Osteoblast (primary cell): ENCODE data around the gene PPP4R3B. TPM values are rescaled to one million over a fixed set of nuclear protein-coding genes. Genes with fewer than 3 reads are reported as not detected.
A peak's percentile ranks its signal among the peaks of the same experiment; 100 is the strongest.
"Not testable (repeated sequence)": the region's sequence is repeated elsewhere in the genome, so short reads cannot be mapped to it uniquely, and the experiment has no call there.

Experiments used
- DNase-seq: peaks from one replicate; pipeline ENCODE4 v3.0.0; 2011; ENCODE audit warnings: low spot score, mixed read lengths; ENCODE audit not compliant: insufficient read length; ENCODE audit errors: missing footprints
- H2AFZ ChIP-seq: 2 replicates; pipeline ENCODE4 v1.6.0; 2011; ENCODE audit warnings: mild to moderate bottlenecking, low read length
- H3K27ac ChIP-seq: 2 replicates; pipeline ENCODE4 v1.5.1; 2011; ENCODE audit warnings: mild to moderate bottlenecking, low read depth, low read length, moderate library complexity
- H3K27me3 ChIP-seq: 2 replicates; pipeline ENCODE4 v1.6.0; 2012; ENCODE audit warnings: mild to moderate bottlenecking, control low read depth, inconsistent platforms, low read length, moderate library complexity; ENCODE audit not compliant: insufficient read depth
- H3K36me3 ChIP-seq: 2 replicates; pipeline ENCODE4 v1.5.1; 2011; ENCODE audit warnings: mild to moderate bottlenecking, low read length, control low read depth, moderate library complexity; ENCODE audit not compliant: insufficient read depth
- H3K4me1 ChIP-seq: 2 replicates; pipeline ENCODE4 v1.5.1; 2011; ENCODE audit warnings: mild to moderate bottlenecking, low read length, control low read depth, moderate library complexity; ENCODE audit not compliant: insufficient read depth
- H3K4me2 ChIP-seq: 2 replicates; pipeline ENCODE4 v1.6.0; 2011; ENCODE audit warnings: mild to moderate bottlenecking, low read length; ENCODE audit not compliant: insufficient read depth
- H3K4me3 ChIP-seq: fragments of 200-600 bp; sonication (generic); 3 replicates; pipeline ENCODE4 v1.5.1; 2012; ENCODE audit warnings: mild to moderate bottlenecking, low read length, inconsistent platforms; ENCODE audit not compliant: insufficient read depth
- H3K79me2 ChIP-seq: 2 replicates; pipeline ENCODE4 v1.6.0; 2012; ENCODE audit warnings: mild to moderate bottlenecking, low read length, control low read depth, inconsistent platforms; ENCODE audit not compliant: insufficient read depth
- H3K9me3 ChIP-seq: 2 replicates; pipeline ENCODE4 v1.5.1; 2011; ENCODE audit warnings: low read depth, low read length, control low read depth
- H4K20me1 ChIP-seq: 2 replicates; pipeline ENCODE4 v1.6.0; 2012; ENCODE audit warnings: mild to moderate bottlenecking, low read length, control low read depth; ENCODE audit not compliant: insufficient read depth
- total RNA-seq: library from RNA; depleted of rRNA; stranded (reverse); fragments of >200 nt; gene quantifications from 2 replicates; pipeline ENCODE4 v1.2.3, GENCODE V29; 2012
- TF ChIP-seq, protein P1 (sequence below): IDR thresholded peaks from 2 replicates; pipeline ENCODE4 v1.5.1; 2011; ENCODE audit warnings: mild to moderate bottlenecking, low read depth, low read length, moderate library complexity; ENCODE audit errors: extremely low read depth

The PPP4R3B gene
- total RNA-seq, 1 donor = 37.6 TPM

GRCh38 chr2:55604027-55604565 is 13.3 kb downstream of the PPP4R3B start:
- no peak for DNase-seq
- H2AFZ ChIP-seq = no peak overlapping the region
- H3K27me3 ChIP-seq = no peaks in the 10 kb centered on the region
- peaks cover 9% of the 10 kb centered on the region for H3K36me3 ChIP-seq
- H3K9me3 ChIP-seq = no peaks in the 10 kb centered on the region
- peaks cover 70% of the 10 kb centered on the region for H3K79me2 ChIP-seq
- peaks cover 18% of the 10 kb centered on the region for H4K20me1 ChIP-seq
- H3K4me1 ChIP-seq = peaks cover 8% of the 10 kb centered on the region
- H3K27ac ChIP-seq = peak overlapping the region; percentile 68
- TF ChIP-seq, protein P1, sequence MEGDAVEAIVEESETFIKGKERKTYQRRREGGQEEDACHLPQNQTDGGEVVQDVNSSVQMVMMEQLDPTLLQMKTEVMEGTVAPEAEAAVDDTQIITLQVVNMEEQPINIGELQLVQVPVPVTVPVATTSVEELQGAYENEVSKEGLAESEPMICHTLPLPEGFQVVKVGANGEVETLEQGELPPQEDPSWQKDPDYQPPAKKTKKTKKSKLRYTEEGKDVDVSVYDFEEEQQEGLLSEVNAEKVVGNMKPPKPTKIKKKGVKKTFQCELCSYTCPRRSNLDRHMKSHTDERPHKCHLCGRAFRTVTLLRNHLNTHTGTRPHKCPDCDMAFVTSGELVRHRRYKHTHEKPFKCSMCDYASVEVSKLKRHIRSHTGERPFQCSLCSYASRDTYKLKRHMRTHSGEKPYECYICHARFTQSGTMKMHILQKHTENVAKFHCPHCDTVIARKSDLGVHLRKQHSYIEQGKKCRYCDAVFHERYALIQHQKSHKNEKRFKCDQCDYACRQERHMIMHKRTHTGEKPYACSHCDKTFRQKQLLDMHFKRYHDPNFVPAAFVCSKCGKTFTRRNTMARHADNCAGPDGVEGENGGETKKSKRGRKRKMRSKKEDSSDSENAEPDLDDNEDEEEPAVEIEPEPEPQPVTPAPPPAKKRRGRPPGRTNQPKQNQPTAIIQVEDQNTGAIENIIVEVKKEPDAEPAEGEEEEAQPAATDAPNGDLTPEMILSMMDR = no peak
- no peak overlapping the region for H3K4me3 ChIP-seq
- H3K4me2 ChIP-seq = peak overlapping the region; percentile 56

DNA sequence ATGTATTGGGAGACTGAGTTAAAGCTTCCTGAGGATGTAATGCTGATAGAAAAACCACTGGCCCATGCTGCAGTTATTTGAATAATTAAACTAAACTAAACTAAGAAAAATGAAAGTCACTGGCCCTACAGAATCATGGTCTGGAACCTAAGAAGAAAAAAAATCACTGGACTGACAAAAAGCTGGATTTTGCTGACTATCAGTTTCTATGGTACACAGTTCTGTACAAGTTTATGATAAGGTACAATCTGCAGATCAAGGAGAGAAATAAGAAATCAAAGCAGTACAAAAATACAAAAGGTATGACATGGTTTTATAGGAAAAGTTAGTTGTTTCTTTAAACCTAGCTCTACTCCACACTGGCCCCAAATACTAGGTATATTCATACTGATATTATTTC is 15.6 kb downstream of the PPP4R3B start:
- Histone ChIP-seq H3K4me2 (no peak overlapping the region), H3K27me3 (no peaks in the 10 kb centered on the region), H3K36me3 (peaks cover 23% of the 10 kb centered on the region), H2AFZ (no peak overlapping the region), H3K4me1 (peaks cover 8% of the 10 kb centered on the region), H4K20me1 (peaks cover 18% of the 10 kb centered on the region), H3K27ac (no peak overlapping the region), H3K9me3 (no peaks in the 10 kb centered on the region), H3K79me2 (peaks cover 57% of the 10 kb centered on the region), H3K4me3 (no peak overlapping the region)
- DNase-seq = no peak
- TF ChIP-seq, protein P1 = no peak

- H3K4me1 ChIP-seq = no peaks in the 10 kb centered on the region
- peaks cover 6% of the 10 kb centered on the region for H4K20me1 ChIP-seq
- H2AFZ ChIP-seq = no peak overlapping the region
- no peaks in the 10 kb centered on the region for H3K27me3 ChIP-seq
- H3K4me2 ChIP-seq = no peak overlapping the region
- no peak for DNase-seq
- peaks cover 50% of the 10 kb centered on the region for H3K79me2 ChIP-seq
- H3K36me3 ChIP-seq = peaks cover 31% of the 10 kb centered on the region
- no peaks in the 10 kb centered on the region for H3K9me3 ChIP-seq
- TF ChIP-seq, protein P1 = no peak
- no peak overlapping the region for H3K4me3 ChIP-seq
- no peak overlapping the region for H3K27ac ChIP-seq
These were observed 19.2 kb downstream of the PPP4R3B start for GRCh38 chr2:55598056-55598795.

GRCh38 chr2:55596795-55597194 is 20.6 kb downstream of the PPP4R3B start:
- not testable (repeated sequence) for H3K4me2 ChIP-seq, H3K27ac ChIP-seq, H4K20me1 ChIP-seq, H3K4me3 ChIP-seq, H2AFZ ChIP-seq, H3K9me3 ChIP-seq, DNase-seq, H3K4me1 ChIP-seq, H3K27me3 ChIP-seq
- peaks cover 40% of the 10 kb centered on the region for H3K79me2 ChIP-seq
- peaks cover 22% of the 10 kb centered on the region for H3K36me3 ChIP-seq
